Measurements from ENCODE around the gene FAM47E. TPM values are rescaled to one million over a fixed set of nuclear protein-coding genes. Genes with fewer than 3 reads are reported as not detected.
"Not testable (repeated sequence)": the region's sequence is repeated elsewhere in the genome, so short reads cannot be mapped to it uniquely, and the experiment has no call there.

The FAM47E gene
- total RNA-seq, 1 donor = 0.21 TPM

DNA sequence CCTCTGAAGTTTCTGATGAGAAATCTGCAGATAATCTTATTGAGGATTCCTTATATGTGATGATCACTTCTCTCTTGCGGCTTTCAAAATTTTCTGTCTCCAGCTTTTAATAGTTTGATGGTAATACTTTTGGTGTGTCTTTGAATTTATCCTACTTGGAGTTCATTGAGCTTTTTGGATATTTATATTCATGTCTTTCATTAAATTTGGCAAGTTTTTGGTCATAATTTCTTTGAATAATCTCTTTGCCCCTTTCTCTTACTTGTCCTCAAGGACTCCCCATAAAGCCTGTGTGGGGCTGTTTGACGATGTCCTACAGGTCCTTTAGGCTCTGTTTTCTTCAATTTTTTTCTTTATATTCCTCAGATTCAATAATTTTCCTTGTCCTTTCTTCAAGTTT, 11.3 kb upstream of the FAM47E start:
- H3K27me3 ChIP-seq (ENCODE audit: insufficient read depth, low read length) = no peaks in the 10 kb centered on the region

DNA sequence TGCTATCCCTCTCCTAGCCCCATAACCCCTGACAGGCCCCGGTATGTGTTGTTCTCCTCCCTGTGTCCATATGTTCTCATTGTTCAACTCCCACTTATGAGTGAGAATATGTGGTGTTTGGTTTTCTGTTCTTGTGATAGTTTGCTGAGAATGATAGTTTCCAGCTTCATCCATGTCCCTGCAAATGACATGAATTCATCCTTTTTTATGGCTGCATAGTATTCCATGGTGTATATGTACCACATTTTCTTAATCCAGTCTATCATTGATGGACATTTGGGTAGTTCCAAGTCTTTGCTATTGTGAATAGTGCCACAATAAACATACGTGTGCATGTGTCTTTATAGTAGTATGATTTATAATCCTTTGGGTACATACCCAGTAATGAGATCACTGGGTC, 7.6 kb upstream of the FAM47E start:
- not testable (repeated sequence) for H3K27me3 ChIP-seq (ENCODE audit: insufficient read depth, low read length); H3K4me3 ChIP-seq (ENCODE audit: low read length); H3K4me1 ChIP-seq (ENCODE audit: insufficient read depth, low read length)
- H3K9me3 ChIP-seq (ENCODE audit: low read depth, low read length) = peaks cover 12% of the 10 kb centered on the region

More for the DNA sequence above, 11.3 kb upstream of the FAM47E start:
- no peaks in the 10 kb centered on the region for H3K4me1 ChIP-seq (ENCODE audit: insufficient read depth, low read length)
- H3K9me3 ChIP-seq (ENCODE audit: low read depth, low read length) = peaks cover 12% of the 10 kb centered on the region
- no peak overlapping the region for H3K4me3 ChIP-seq (ENCODE audit: low read length)

- Histone ChIP-seq H3K4me3 (ENCODE audit: low read length) (no peak overlapping the region), H3K9me3 (ENCODE audit: low read depth, low read length) (no peaks in the 10 kb centered on the region), H3K27me3 (ENCODE audit: insufficient read depth, low read length) (peaks cover 31% of the 10 kb centered on the region), H3K4me1 (ENCODE audit: insufficient read depth, low read length) (peaks cover 2% of the 10 kb centered on the region)
These were observed 5.5 kb upstream of the FAM47E start for GRCh38 chr4:76246025-76246424.

- H3K4me1 ChIP-seq (ENCODE audit: insufficient read depth, low read length) = peaks cover 10% of the 10 kb centered on the region
- H3K9me3 ChIP-seq (ENCODE audit: low read depth, low read length) = no peaks in the 10 kb centered on the region
- H3K4me3 ChIP-seq (ENCODE audit: low read length) = no peak overlapping the region
- H3K27me3 ChIP-seq (ENCODE audit: insufficient read depth, low read length) = peaks cover 39% of the 10 kb centered on the region
These were observed 4.7 kb upstream of the FAM47E start for GRCh38 chr4:76246852-76247251.

DNA sequence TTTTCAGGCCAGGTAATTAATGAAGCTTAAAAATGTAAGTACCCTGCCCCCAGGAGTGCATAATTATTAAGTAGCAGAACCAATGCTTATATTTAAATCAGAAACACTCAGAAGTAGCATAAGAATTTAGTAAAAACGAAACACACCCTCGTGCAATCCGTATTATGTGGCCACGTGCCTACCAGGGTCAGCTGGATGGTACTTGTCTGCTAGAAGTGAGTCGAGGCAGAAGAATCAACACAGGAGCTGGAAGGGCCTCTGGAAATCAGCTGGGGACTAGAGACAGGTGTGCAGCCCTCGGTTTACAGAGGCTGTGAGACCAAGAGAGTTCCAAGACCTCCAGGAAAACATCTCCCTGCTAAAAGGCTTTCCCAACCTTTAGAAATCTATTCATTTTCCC, 559 bp upstream of the FAM47E start:
- H3K27me3 ChIP-seq (ENCODE audit: insufficient read depth, low read length) = peaks cover 67% of the 10 kb centered on the region
- H3K9me3 ChIP-seq (ENCODE audit: low read depth, low read length) = no peaks in the 10 kb centered on the region
- H3K4me3 ChIP-seq (ENCODE audit: low read length) = peak overlapping the region; percentile 29
- H3K4me1 ChIP-seq (ENCODE audit: insufficient read depth, low read length) = peaks cover 16% of the 10 kb centered on the region

GRCh38 chr4:76252271-76252653, 741 bp downstream of the FAM47E start:
- Histone ChIP-seq H3K9me3 (ENCODE audit: low read depth, low read length) (no peaks in the 10 kb centered on the region), H3K4me3 (ENCODE audit: low read length) (no peak overlapping the region), H3K4me1 (ENCODE audit: insufficient read depth, low read length) (peaks cover 16% of the 10 kb centered on the region), H3K27me3 (ENCODE audit: insufficient read depth, low read length) (peaks cover 66% of the 10 kb centered on the region)

- peaks cover 63% of the 10 kb centered on the region for H3K27me3 ChIP-seq (ENCODE audit: insufficient read depth, low read length)
- H3K9me3 ChIP-seq (ENCODE audit: low read depth, low read length) = no peaks in the 10 kb centered on the region
- H3K4me1 ChIP-seq (ENCODE audit: insufficient read depth, low read length) = peaks cover 16% of the 10 kb centered on the region
- H3K4me3 ChIP-seq (ENCODE audit: low read length) = no peak overlapping the region
These were observed 2.0 kb downstream of the FAM47E start for GRCh38 chr4:76253511-76253910.

DNA sequence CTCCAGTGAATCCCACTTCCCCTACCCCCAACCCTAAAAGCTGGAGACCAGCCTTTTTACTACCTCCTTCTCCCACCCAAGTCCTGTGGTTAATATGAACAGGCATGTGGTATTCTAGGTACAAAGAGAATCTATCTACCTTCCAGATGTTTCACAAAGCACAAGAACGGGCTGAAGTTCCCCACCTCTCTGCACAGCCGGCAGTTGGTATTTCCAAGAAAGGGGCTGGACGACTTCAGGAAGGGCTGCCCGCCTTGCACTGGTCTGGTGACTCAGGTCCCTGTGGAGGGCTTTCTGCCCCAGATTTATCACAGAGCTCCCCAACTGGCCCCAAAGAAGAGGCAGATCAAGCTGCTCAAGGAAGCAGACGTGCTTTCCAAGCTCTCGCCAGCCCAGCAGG, 4.5 kb downstream of the FAM47E start:
- Histone ChIP-seq H3K4me1 (ENCODE audit: insufficient read depth, low read length) (peaks cover 14% of the 10 kb centered on the region), H3K27me3 (ENCODE audit: insufficient read depth, low read length) (peaks cover 42% of the 10 kb centered on the region), H3K9me3 (ENCODE audit: low read depth, low read length) (no peaks in the 10 kb centered on the region), H3K4me3 (ENCODE audit: low read length) (no peak overlapping the region)

DNA sequence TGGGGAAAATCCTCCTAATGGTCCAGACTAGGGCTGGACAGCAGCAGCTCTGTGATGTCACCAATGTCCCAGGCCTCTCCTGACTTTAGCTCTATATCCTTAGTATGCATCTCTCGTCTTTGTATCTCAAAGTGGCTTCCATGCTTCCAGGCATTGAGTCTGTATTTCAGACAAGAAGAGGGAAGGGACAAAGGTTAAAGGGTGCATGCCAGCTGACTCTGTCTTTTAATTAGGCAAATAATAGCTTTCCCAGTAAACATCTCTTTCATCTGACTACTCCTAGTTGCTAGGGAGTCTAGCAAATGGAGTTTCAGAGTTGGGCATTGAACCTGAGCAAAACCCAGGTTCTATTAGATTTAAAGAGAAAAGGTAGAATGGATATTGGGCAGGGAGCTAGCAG, 5.4 kb downstream of the FAM47E start:
- Histone ChIP-seq H3K9me3 (ENCODE audit: low read depth, low read length) (no peaks in the 10 kb centered on the region), H3K4me3 (ENCODE audit: low read length) (no peak overlapping the region), H3K27me3 (ENCODE audit: insufficient read depth, low read length) (peaks cover 32% of the 10 kb centered on the region), H3K4me1 (ENCODE audit: insufficient read depth, low read length) (peaks cover 4% of the 10 kb centered on the region)

DNA sequence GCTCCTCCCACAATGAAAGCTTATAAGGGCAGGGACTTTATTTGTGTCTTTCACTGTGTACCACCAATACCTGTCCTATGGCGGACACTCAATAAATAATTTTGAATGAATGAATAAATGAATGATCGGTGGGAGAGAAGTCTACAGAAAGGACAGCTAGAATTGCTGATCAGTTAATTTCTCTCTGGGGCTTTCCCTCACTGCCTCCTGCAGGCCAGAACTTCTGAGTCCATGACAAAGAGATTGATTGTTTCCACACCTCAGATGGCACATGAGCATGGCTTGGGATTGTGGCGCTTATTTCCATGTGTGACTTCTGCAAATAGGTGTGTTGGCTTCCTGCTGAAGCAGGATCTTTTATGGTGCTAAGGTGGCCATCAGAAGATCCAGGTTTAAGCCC, 6.3 kb downstream of the FAM47E start:
- peaks cover 24% of the 10 kb centered on the region for H3K27me3 ChIP-seq (ENCODE audit: insufficient read depth, low read length)
- no peaks in the 10 kb centered on the region for H3K9me3 ChIP-seq (ENCODE audit: low read depth, low read length)
- no peaks in the 10 kb centered on the region for H3K4me1 ChIP-seq (ENCODE audit: insufficient read depth, low read length)
- H3K4me3 ChIP-seq (ENCODE audit: low read length) = no peak overlapping the region

DNA sequence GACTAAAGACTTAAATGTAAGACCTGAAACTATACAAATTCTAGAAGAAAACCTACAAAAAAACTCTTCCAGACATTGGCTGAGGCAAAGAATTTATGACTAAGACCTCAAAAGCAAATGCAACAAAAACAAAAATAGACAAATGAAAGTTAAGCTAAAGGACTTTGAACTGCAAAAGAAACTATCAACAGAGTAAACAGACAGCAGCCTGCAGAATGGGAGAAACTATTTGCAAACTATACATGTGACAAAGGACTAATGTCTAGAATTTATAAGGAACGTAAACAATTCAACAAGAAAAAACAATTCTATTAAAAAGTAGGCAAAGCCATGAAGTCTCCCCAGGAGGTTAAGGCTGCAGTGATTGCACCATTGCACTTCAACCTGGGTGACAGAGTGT, 9.1 kb downstream of the FAM47E start:
- Histone ChIP-seq H3K9me3 (ENCODE audit: low read depth, low read length) (no peaks in the 10 kb centered on the region), H3K27me3 (ENCODE audit: insufficient read depth, low read length) (peaks cover 7% of the 10 kb centered on the region), H3K4me1 (ENCODE audit: insufficient read depth, low read length) (no peaks in the 10 kb centered on the region), H3K4me3 (ENCODE audit: low read length) (no peak overlapping the region)

GRCh38 chr4:76265631-76266218, 14.2 kb downstream of the FAM47E start:
- Histone ChIP-seq H3K9me3 (ENCODE audit: low read depth, low read length) (no peaks in the 10 kb centered on the region), H3K27me3 (ENCODE audit: insufficient read depth, low read length) (peaks cover 4% of the 10 kb centered on the region), H3K4me3 (ENCODE audit: low read length) (no peak overlapping the region), H3K4me1 (ENCODE audit: insufficient read depth, low read length) (no peaks in the 10 kb centered on the region)

DNA sequence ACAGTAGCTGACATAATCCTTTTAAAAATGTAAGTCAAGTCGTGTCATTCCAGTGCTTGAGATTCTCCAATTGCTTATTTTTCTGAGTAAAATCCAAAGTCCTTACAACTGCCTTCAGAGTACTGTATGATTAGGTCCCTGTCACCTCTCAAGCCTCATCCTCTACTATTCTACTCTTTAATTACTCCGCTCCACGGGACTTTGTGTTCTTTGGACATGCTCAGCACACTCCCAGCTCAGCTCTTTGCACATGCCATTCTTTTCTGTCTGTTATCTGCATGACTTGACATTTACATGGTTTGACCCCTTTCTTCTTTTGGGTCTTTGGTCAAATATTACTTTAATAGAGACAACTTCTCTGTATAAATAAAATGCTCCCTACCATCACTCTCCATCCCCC, 15.1 kb downstream of the FAM47E start:
- Histone ChIP-seq H3K27me3 (ENCODE audit: insufficient read depth, low read length) (peaks cover 4% of the 10 kb centered on the region), H3K4me3 (ENCODE audit: low read length) (no peak overlapping the region), H3K9me3 (ENCODE audit: low read depth, low read length) (no peaks in the 10 kb centered on the region), H3K4me1 (ENCODE audit: insufficient read depth, low read length) (no peaks in the 10 kb centered on the region)

GRCh38 chr4:76267811-76268210, 16.3 kb downstream of the FAM47E start:
- peaks cover 4% of the 10 kb centered on the region for H3K27me3 ChIP-seq (ENCODE audit: insufficient read depth, low read length)

DNA sequence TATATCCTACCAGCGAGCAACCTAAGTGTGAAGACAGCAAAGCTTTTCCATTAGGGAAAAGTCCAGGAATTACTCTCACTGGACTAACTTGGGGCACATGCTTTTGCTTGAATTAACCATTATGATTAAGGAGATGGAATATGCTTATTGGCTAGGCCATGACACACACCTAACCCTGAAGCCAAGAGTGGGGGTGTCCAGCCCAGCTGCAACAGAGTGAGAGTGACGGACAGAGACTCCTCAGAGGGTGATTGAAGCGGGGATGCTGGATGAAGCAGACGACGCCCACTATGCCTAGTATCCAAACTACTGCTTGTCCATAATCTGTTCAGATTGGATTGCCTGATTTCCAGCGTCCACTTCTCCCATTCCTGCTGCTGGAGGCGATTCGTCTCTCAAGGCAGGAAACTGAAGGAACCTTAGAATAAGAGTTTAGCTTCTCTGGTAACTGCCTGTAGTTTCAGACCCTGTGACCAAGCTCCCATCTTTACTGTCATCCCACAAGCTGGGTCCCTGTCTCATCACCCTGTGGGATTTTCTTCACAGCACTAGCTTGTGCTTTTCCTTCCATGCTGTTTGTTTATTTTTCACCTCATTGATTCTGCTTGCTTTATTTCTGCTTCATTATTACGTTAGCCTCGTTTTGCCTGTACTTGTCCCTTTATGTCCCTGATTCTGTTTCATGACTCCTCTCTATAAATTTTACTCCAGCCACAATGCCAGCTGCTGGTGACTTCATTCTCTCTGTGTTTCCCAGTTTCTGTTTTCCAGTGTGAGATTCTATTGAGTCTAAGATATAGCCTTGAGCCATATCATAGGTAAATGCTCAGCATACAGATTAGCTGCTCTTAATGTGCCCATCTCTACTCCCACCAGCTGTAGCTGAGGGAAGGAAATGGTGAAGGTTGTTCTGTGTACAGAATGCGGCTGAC, 19.0 kb downstream of the FAM47E start:
- H3K4me3 ChIP-seq (ENCODE audit: low read length) = no peak overlapping the region
- no peaks in the 10 kb centered on the region for H3K4me1 ChIP-seq (ENCODE audit: insufficient read depth, low read length)
- peaks cover 4% of the 10 kb centered on the region for H3K27me3 ChIP-seq (ENCODE audit: insufficient read depth, low read length)
- H3K9me3 ChIP-seq (ENCODE audit: low read depth, low read length) = no peaks in the 10 kb centered on the region

More at GRCh38 chr4:76267811-76268210, 16.3 kb downstream of the FAM47E start:
- Histone ChIP-seq H3K4me1 (ENCODE audit: insufficient read depth, low read length) (no peaks in the 10 kb centered on the region), H3K9me3 (ENCODE audit: low read depth, low read length) (no peaks in the 10 kb centered on the region), H3K4me3 (ENCODE audit: low read length) (no peak overlapping the region)

DNA sequence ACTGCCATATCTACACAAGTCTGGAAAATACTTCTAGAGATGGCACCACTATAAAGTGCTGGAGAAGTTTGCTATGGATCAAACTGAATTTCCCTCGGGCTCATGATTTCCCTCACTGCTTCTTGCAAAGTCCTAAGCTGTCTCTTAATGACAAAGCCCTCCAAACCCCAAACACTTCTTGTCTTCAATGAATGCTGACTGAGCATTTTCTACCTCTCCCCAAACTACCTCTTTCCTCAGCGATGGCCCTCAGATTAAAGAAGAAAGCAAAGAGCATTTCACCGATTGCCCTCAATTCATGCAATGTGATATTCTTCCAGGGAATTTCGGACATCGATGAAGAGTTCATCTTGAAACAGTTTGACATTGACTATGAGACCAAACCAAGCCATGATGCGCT, 19.7 kb downstream of the FAM47E start:
- Histone ChIP-seq H3K9me3 (ENCODE audit: low read depth, low read length) (no peaks in the 10 kb centered on the region), H3K4me3 (ENCODE audit: low read length) (no peak overlapping the region), H3K27me3 (ENCODE audit: insufficient read depth, low read length) (peaks cover 4% of the 10 kb centered on the region), H3K4me1 (ENCODE audit: insufficient read depth, low read length) (no peaks in the 10 kb centered on the region)
